ENCODE results near the gene MAN2B1. TPM values are rescaled to one million over a fixed set of nuclear protein-coding genes. Genes with fewer than 3 reads are reported as not detected.

MAN2B1 gene
- polyA plus RNA-seq, 2 of the 4 experiments (the other 2 are of a cell fraction): 13.0 to 16.3 TPM

DNA sequence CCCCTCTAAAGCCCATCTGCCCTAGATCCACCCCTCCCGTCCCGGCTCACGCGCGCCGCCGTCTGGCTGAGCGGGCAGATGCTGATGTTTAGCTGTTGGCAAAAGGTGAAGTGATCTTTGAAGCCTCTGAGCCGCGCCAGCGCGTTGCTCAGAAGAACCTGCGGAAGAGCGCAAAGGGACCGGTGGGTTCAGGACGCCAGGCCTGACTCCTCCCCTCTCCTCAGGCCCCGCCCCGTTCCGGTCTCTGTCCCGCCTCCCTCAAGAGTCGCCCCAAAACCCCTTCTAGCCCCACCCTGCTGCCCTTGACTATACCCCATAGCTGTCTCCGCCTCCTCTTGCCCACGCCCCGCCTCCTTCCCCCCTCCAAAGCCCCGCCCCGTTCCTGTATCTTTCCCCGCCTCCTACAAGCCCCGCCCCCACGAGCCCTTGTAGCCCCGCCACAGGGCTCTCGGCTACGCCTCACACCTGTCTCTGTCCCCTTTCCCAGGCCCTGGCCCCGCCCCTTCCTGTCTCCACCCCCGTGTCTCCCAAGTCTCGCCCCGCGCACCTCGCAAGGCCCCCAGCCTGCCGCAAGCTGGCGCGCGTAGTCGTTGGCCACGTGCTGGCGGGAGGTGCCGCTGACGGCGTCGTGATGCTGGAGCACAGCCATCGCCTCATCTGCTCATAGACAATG lies 9.5 kb downstream of the MAN2B1 start (continued):
- TF ChIP-seq PHF8 (IDR thresholded peaks at IDR 0.05; ENCODE audit: borderline replicate concordance, low read depth) (no peak), CBX2 (IDR thresholded peaks at IDR 0.05; ENCODE audit: borderline replicate concordance, low read depth) (no peak), HEYL (CRISPR knock-in tag; IDR thresholded peaks at IDR 0.05) (no peak), ESRRA (IDR thresholded peaks at IDR 0.05; ENCODE audit: borderline replicate concordance, low read length) (no peak)

DNA sequence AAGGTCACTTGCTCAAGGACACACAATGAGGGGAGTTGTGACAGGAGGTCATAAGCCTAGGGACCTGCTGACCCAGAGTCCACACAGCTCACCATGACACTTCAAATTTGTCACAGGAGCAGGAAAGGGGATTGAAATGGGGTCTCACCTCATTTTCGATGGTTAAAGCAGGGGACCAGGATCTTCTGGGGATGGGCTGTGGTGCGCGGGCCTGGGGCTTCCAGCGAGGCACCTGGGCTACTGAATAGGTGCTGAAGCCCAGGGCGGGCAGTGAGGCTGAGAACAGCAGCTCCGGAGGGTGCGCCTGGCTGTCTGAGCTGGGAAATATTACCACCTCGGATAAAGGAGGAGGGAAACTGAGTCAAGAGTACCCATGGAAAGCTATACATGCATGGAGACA lies 11.0 kb downstream of the MAN2B1 start:
- 86% methylated on average over 8 of the region's 8 CpGs for WGBS (ENCODE audit: missing lambda C conversion rate)
- no peak for TF ChIP-seq MAZ (IDR thresholded peaks at IDR 0.05; ENCODE audit: borderline replicate concordance, low read depth, low read length)
- TF ChIP-seq KDM5A (IDR thresholded peaks at IDR 0.05): no peak
- no peak for TF ChIP-seq FOSB (CRISPR knock-in tag; IDR thresholded peaks at IDR 0.05)
- no peak for TF ChIP-seq RAD21 (conservative IDR thresholded peaks at IDR 0.05 in 1 of 2, IDR thresholded peaks at IDR 0.05 in 1 of 2)
- no peak for TF ChIP-seq CHD4 (IDR thresholded peaks at IDR 0.05; ENCODE audit: borderline replicate concordance)
- TF ChIP-seq TP53 (CRISPR knock-in tag; IDR thresholded peaks at IDR 0.05): no peak
- TF ChIP-seq, protein P1, sequence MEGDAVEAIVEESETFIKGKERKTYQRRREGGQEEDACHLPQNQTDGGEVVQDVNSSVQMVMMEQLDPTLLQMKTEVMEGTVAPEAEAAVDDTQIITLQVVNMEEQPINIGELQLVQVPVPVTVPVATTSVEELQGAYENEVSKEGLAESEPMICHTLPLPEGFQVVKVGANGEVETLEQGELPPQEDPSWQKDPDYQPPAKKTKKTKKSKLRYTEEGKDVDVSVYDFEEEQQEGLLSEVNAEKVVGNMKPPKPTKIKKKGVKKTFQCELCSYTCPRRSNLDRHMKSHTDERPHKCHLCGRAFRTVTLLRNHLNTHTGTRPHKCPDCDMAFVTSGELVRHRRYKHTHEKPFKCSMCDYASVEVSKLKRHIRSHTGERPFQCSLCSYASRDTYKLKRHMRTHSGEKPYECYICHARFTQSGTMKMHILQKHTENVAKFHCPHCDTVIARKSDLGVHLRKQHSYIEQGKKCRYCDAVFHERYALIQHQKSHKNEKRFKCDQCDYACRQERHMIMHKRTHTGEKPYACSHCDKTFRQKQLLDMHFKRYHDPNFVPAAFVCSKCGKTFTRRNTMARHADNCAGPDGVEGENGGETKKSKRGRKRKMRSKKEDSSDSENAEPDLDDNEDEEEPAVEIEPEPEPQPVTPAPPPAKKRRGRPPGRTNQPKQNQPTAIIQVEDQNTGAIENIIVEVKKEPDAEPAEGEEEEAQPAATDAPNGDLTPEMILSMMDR (IDR thresholded peaks at IDR 0.05): no peak
- no peak for TF ChIP-seq HOXA7 (CRISPR knock-in tag; IDR thresholded peaks at IDR 0.05)
- TF ChIP-seq MYC (IDR thresholded peaks at IDR 0.05; ENCODE audit: borderline replicate concordance, low read length): no peak
- no peak overlapping the region for H3K4me2 ChIP-seq
- FAIRE-seq (no peak), ATAC-seq (no peak), DNase-seq (ENCODE audit: low read depth in 1 of 2, low spot score in 1 of 2) (no peak)
- no peak overlapping the region for H3K27ac ChIP-seq
- H3K4me1 ChIP-seq: no peaks in the 10 kb centered on the region
- POLR2A ChIA-PET: no interaction called here
- no peak overlapping the region for H3K4me3 ChIP-seq
- no peaks in the 10 kb centered on the region for H3K9me3 ChIP-seq
- CTCF ChIA-PET: no interaction called here

DNA sequence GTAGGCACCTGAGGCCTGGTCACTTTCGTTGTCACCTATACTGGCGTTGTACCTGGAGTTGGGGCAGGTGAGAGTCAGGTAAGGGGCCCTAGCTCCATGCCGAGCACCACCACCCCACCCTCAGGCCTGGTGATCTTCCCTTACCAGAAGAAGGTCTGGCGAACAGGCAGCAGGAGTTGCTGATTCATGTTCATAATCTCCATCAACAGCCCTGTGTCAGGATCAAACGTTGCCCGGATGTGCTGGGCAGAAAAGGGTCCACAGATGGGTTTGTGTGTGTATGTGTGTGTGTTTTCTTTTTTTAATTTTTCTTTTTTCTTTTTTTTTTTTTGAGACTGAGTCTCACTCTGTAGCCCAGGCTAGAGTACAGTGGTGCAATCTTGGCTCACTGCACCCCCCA lies 14.3 kb downstream of the MAN2B1 start:
- no peak for TF ChIP-seq CHD2 (IDR thresholded peaks at IDR 0.05; ENCODE audit: low read length, partially characterized antibody)
- CTCF ChIA-PET: no interaction called here

DNA sequence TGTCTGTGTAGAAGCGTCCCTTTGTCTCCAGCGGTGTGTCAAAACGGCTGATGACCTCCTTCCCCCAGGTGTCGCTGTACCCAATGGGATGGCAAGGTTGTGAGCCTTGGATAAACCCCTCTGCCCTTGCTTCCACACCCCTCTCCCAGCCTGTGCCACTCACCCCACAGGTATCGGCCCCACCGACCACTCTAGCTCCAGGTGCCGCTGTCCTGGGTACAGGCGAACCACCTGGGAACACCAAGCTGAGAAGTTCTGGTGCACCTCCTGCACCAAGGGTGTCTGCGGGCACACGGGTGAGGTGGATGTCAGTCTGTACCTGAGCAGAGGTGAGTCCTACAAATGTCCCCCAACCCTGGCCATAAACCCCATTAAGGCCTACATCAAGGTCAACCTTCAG lies 16.6 kb downstream of the MAN2B1 start:
- POLR2A ChIA-PET: no interaction called here

More for the DNA sequence above, 14.3 kb downstream of the MAN2B1 start:
- POLR2A ChIA-PET: no interaction called here
- FAIRE-seq (no peak), ATAC-seq (no peak), DNase-seq (ENCODE audit: low read depth in 1 of 2, low spot score in 1 of 2) (no peak)
- Histone ChIP-seq H3K27ac (no peak overlapping the region), H3K4me1 (no peaks in the 10 kb centered on the region), H3K4me2 (no peak overlapping the region), H3K9me3 (peaks cover 2% of the 10 kb centered on the region; the same call in 1 of the 3 replicates), H3K4me3 (no peak overlapping the region)
- whole genome bisulfite sequencing (ENCODE audit: missing lambda C conversion rate): 85% methylated on average over 6 of the region's 6 CpGs

More for the DNA sequence above, 16.6 kb downstream of the MAN2B1 start:
- Histone ChIP-seq H3K9me3 (peaks cover 5% of the 10 kb centered on the region; the same call in 1 of the 3 replicates), H3K4me2 (no peak overlapping the region), H3K4me3 (no peak overlapping the region), H3K4me1 (no peaks in the 10 kb centered on the region), H3K27ac (no peak overlapping the region)
- 95% methylated on average over 6 of the region's 10 CpGs for WGBS (ENCODE audit: missing lambda C conversion rate)
- CTCF ChIA-PET: interaction anchor here (0.7 kb wide), 1 partner anchor 855 kb away, joined by 3 read pairs; no protein-coding TSS in a partner anchor
- FAIRE-seq (no peak), DNase-seq (ENCODE audit: low read depth in 1 of 2, low spot score in 1 of 2) (no peak), ATAC-seq (no peak)
- no peak for TF ChIP-seq NFE2L2 (conservative IDR thresholded peaks at IDR 0.05; ENCODE audit: low read length)
- TF ChIP-seq RARB (CRISPR knock-in tag; IDR thresholded peaks at IDR 0.05): no peak
- no peak for TF ChIP-seq KDM5A (IDR thresholded peaks at IDR 0.05)
- no peak for TF ChIP-seq FOXS1 (CRISPR knock-in tag; IDR thresholded peaks at IDR 0.05)
- no peak for TF ChIP-seq CBX2 (IDR thresholded peaks at IDR 0.05; ENCODE audit: borderline replicate concordance, low read depth)
- no peak for TF ChIP-seq ESRRA (IDR thresholded peaks at IDR 0.05; ENCODE audit: borderline replicate concordance, low read length)
- TF ChIP-seq HOXB5 (CRISPR knock-in tag; IDR thresholded peaks at IDR 0.05): no peak
- no peak for TF ChIP-seq ZFP36 (IDR thresholded peaks at IDR 0.05; ENCODE audit: borderline replicate concordance, partially characterized antibody)

Measured in A549 (cell line).